ENCODE measurements around the gene ZNF678.
"Not testable (repeated sequence)": the region's sequence is repeated elsewhere in the genome, so short reads cannot be mapped to it uniquely, and the experiment has no call there.

Gene ZNF678

GRCh38 chr1:227604446-227604845, 41.1 kb downstream of the ZNF678 start:
- DNase-seq (ENCODE audit: low read depth) = no peak

- not testable (repeated sequence) for DNase-seq (ENCODE audit: low read depth)
Measured at GRCh38 chr1:227606271-227606670, 42.9 kb downstream of the ZNF678 start.

GRCh38 chr1:227607336-227607898, 44.1 kb downstream of the ZNF678 start:
- DNase-seq (ENCODE audit: low read depth) = no peak

- DNase-seq (ENCODE audit: low read depth) = no peak
Measured at GRCh38 chr1:227612658-227613057, 49.3 kb downstream of the ZNF678 start.

GRCh38 chr1:227613526-227613925, 50.2 kb downstream of the ZNF678 start:
- DNase-seq (ENCODE audit: low read depth) = no peak

- no peak for DNase-seq (ENCODE audit: low read depth)
Measured at GRCh38 chr1:227621211-227621610, 57.9 kb downstream of the ZNF678 start.

- no peak for DNase-seq (ENCODE audit: low read depth)
Measured at GRCh38 chr1:227622739-227623475, 59.6 kb downstream of the ZNF678 start.

- DNase-seq (ENCODE audit: low read depth) = no peak
Measured at GRCh38 chr1:227632325-227632724, 69.0 kb downstream of the ZNF678 start.

GRCh38 chr1:227635596-227635995, 72.2 kb downstream of the ZNF678 start:
- DNase-seq (ENCODE audit: low read depth) = no peak

GRCh38 chr1:227654431-227654830, 91.1 kb downstream of the ZNF678 start:
- DNase-seq (ENCODE audit: low read depth) = no peak

- no peak for DNase-seq (ENCODE audit: low read depth)
Measured at GRCh38 chr1:227654858-227655752, 91.7 kb downstream of the ZNF678 start.

GRCh38 chr1:227661495-227661894, 98.1 kb downstream of the ZNF678 start:
- DNase-seq (ENCODE audit: low read depth) = no peak

- DNase-seq (ENCODE audit: low read depth) = no peak
Measured at GRCh38 chr1:227662933-227663332, 99.6 kb downstream of the ZNF678 start.

GRCh38 chr1:227666286-227666685, 102.9 kb downstream of the ZNF678 start:
- DNase-seq (ENCODE audit: low read depth) = no peak

GRCh38 chr1:227673441-227673840, 110.1 kb downstream of the ZNF678 start:
- no peak for DNase-seq (ENCODE audit: low read depth)

- no peak for DNase-seq (ENCODE audit: low read depth)
Measured at GRCh38 chr1:227685807-227686206, 122.5 kb downstream of the ZNF678 start.

- no peak for DNase-seq (ENCODE audit: low read depth)
Measured at GRCh38 chr1:227697321-227697864, 134.0 kb downstream of the ZNF678 start.

GRCh38 chr1:227701631-227702030, 138.3 kb downstream of the ZNF678 start:
- not testable (repeated sequence) for DNase-seq (ENCODE audit: low read depth)

GRCh38 chr1:227707846-227708245, 144.5 kb downstream of the ZNF678 start:
- DNase-seq (ENCODE audit: low read depth) = no peak

- no peak for DNase-seq (ENCODE audit: low read depth)
Measured at GRCh38 chr1:227709451-227709850, 146.1 kb downstream of the ZNF678 start.

- not testable (repeated sequence) for DNase-seq (ENCODE audit: low read depth)
Measured at GRCh38 chr1:227710474-227710873, 147.1 kb downstream of the ZNF678 start.

GRCh38 chr1:227712648-227713047, 149.3 kb downstream of the ZNF678 start:
- DNase-seq (ENCODE audit: low read depth) = no peak

- no peak for DNase-seq (ENCODE audit: low read depth)
Measured at GRCh38 chr1:227718932-227719331, 155.6 kb downstream of the ZNF678 start.
